ENCODE results near the gene SNX24.

GRCh38 chr5:122967085-122967484, 121.7 kb downstream of the SNX24 start:
- TF ChIP-seq CTCF (IDR thresholded peaks at IDR 0.05; ENCODE audit: low read depth, low read length) = no peak
- no peak for TF ChIP-seq POLR2A (IDR thresholded peaks at IDR 0.05; ENCODE audit: extremely low read depth, insufficient read length)
- no peak for TF ChIP-seq MYC (IDR thresholded peaks at IDR 0.05; ENCODE audit: low read depth, low read length)

All from NB4 (cell line).